Measurements from ENCODE around the gene TCAIM.

Gene TCAIM, protein sequence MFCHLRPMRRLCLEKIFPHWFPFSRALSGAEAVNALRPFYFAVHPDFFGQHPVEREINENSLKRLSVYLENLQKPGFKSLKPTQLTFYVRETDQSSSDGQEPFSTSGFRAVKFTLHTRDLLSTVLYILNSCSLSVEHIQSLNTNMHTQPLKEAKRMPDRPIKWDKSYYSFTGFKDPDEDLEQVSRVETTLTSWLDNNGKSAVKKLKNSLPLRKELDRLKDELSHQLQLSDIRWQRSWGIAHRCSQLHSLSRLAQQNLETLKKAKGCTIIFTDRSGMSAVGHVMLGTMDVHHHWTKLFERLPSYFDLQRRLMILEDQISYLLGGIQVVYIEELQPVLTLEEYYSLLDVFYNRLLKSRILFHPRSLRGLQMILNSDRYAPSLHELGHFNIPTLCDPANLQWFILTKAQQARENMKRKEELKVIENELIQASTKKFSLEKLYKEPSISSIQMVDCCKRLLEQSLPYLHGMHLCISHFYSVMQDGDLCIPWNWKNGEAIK

DNA sequence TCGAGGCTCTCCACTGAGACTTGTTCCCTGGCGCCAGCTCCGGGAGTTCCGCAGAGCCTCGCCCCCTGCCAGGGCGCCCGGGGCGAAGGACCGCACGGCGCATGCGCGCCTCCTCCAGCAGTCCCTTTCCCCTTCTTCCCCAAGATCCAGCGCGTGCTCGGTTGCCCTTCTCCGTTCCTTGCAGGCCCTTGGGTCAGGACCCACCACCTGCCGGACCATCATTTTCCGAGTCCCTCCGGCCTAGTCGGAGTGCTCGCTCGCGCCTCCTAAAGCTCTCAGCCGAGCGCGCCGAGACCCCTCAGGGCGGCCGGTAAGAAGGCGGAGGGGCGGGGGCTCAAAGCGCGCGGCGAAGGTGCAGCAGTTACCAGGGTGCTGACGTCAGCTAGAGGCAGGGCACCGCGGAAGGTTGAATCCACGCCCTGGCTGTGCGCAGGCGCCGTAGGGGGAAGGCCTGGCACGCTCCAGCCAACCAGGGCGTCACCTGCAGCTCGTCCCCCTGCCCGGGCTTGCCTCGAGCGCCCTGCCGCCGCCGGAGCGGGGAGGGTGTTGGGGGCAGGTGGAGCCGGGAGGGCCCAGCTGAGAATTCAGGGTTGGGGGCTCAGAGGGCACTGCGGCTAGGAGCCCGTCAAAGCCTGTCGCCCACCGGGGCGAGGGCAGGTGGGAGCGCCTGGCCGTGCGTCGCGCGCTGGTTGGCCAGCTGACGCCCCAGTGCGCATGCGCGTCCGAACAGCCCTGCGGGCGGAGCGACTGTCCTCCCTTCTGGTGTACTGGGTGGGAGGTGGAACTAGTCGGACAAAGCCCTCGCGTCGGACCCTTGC is at the start of gene TCAIM:
TSS of gene TCAIM (plus strand) at position 757 of the 818 bp plus-strand sequence. CDS start 16,017 bp downstream, outside the sequence.
- DNase-seq: peak; percentile 93 to 97

DNA sequence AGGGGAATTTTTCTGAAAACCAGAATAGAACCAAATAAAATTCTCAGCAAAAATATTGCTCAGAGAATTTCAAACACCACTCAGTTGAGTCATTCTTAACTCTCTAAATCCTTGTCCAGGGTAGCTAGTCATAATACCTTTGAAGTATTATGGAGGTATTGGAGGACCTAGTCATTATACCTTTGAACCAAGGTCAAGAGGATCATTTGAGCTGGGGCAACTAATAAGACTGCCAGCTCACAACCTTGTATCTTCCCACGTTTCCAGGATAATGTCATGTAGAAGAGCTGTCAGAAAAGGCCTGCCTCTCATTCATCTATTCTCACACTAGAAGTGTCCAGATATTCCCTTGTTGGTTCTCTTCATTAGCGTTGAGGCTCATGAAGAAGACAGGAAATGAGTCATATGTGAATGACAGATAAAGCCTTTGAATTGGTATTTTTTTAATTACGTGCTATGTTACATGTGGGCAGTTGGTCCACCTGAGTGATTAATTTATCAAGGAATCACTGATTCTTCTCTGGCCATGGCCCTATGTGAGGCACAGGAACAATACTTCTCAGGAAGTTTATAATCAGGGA is 48.6 kb upstream of the TCAIM start:
- no peak for DNase-seq

DNA sequence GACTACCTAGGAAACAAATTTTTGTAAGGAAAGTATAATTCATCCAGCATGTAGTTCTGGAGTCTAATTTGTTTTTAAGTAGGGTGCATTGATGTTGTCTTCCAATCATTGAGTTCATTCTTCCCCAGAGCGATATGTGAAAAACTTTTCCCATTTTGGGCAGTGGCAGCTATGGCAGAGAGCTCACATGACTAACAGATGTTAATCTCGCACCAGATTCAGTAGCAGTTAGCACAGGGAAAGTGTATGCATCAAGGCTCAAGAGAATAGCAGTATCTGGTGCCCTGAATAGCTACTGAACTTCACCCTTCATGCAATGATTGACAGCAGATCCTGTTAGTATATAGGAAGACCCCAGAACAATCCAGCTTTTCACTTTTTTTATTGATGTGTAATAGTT is 46.3 kb upstream of the TCAIM start:
- no peak for DNase-seq

DNA sequence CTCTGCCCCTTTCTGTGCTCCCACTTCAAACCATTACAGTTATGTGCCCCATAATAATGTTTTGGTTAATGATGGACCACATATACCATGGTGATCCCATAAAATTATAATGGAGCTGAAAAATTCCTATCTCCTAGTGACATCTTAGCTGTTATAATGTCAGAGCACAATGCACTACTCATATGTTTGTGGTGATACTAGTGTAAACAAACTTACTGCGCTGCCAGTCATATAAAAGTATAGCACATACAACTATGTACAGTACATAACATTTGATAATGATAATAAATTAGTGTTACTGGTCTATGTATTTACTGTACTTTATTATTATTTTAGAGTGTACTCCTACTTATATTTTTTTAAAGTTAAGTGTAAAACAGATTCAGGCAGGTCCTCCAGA is 45.6 kb upstream of the TCAIM start:
- DNase-seq: no peak

DNA sequence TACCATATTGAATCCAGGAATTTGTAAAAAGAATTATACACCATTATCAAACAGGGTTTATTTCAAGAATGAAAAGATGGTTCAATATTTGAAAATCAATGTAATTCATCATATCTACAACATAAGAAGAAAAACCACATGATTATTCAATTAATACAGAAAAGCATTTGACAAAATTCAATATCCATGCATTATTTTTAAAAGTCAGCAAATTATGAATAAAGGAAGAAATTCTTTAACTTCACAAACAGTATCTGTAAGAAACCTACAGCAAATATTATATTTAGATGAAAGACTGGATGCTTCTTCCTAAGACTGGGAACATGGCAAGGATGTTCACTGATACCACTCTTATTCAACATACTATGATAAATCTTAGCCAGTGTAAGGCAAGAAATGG is 41.3 kb upstream of the TCAIM start:
- DNase-seq: no peak

DNA sequence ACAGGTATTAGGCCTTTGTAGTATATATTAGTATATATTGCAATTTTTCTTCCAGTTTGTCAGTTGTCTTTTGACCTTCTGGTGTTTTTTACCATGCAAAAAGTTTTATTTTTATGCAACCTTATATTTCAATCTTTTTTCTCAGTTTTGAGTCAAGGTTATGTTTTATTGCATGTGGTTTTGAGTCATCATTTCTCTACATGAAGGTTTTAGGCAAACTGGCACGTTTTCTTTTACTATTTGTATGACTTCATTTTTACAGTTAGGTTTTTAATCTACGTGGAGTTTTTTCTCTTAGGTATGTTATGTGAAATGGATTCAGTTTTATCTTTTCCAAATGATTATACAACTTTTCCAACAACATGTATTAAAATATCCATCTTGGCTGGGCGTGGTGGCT is 36.8 kb upstream of the TCAIM start:
- no peak for DNase-seq

DNA sequence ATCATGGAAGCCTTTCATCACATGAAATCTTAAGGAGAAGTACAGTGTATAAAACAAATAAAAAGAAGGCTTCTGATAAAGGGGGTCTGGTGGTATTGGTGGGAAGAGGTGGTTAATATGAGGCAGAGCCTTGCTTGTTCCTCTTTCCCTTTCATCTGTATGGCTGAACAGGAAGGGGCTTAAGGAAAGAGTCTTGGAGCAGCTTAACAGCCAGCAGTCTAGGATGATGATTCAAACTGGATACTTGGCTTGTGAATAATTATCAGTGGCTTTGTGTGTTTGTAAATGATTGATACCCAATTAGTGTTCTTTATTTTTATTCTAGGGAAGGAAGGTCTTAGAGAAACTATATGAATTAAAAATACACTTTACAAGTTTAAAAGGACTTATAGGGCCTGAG is 29.1 kb upstream of the TCAIM start:
- no peak for DNase-seq

DNA sequence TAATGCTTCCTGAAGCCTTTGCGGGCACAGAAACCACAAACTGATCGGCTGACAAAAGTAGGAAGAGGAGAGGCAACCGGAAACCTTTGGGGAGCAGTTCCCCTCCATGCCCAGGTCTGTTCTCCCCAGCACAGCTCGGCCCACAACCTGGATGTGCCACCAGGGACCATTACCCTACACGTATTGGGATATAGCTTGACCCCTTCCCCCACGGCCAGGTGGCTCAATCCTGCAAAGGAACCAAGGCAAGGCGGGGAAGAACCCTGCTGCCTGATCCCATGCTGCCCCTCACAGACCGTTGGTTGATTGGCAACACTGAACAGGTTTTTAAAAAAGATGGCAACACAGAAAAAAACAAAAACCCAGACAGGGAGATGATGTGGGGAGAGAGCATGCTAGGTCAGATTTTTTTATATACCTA is 19.7 kb upstream of the TCAIM start:
- DNase-seq: peak; percentile 10 to 18

DNA sequence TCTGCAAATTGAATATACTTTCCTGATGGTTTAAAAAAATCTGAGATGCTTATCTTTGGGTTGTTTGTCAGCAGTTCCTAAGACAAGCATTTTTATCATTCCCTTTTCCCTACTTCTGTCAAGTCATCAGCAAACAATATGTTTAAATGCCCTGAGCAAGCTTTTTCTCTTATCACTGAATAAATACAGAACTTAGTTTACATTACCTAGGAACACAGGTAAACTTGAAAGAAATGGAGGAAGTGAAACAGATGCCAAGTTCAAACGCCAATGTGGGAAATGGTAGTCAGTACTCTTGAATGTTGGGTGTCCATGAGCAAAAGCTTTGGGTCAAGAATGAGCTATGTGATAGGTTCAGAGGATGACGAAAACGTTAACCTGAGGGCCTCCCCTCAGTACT is 17.2 kb upstream of the TCAIM start:
- no peak for DNase-seq

DNA sequence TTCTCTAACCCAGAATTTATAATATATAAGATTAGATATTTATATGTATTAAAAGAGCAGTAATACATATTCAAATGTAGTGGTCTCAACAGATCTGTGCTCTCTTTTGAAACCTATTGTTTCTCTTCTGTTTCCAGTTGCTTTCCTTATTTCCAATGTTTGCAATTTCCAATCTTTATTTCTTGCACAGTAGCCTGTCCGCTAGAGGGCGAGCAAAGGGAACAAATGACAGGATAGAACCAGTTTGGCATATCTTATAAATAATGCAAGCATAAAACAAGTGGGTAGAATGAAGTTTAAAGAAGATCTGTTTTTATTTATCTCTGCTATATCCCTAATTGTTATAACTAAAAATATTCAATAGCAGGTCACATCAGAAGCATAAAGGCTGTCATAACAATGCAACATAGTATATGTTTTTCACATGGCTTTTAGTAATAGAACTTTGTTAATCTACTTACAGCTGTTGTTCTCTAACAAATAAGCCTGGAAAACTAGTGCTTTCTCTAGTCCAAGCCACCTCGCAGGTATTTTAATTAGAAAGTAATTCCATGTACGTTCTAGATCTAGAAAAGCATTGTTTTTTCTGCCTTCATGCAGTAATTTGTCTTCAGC is 15.1 kb upstream of the TCAIM start:
- DNase-seq: peak; percentile 40 to 57

DNA sequence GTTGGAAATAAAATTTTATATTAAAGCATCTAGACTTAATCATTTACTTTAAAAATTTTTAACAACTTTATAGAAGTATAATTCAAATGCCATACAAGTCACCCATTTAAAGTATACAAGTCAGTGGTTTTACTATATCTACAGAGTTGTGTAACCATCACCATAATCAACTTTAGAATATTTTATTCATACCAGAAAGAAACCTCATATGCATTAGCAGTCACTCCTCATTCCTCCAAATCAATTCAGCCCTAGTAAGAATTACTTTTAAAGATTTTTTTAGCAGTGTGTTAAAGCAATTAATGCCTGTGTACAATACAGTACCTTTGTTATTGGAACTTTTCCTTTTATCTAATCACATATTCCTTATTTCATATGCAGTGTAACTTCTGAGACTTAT is 14.0 kb upstream of the TCAIM start:
- DNase-seq: no peak

DNA sequence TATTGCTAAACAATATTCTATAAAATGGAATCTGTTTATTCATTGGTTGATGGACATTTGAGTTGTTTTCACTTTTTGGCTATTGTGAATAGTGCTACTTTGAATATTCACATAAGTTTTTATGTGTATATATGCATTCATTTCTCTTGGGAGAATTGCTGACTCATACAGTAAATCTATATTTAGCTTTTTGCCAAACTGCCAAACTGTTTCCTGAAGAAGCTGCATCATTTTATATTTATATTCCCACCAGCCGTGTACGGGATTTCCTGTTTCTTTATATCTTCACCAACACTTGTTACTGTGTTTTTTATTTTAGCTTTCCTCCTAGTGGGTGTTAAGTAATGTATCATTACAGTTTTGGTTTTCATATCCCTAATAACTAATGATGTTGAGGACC is 12.5 kb upstream of the TCAIM start:
- DNase-seq: no peak

DNA sequence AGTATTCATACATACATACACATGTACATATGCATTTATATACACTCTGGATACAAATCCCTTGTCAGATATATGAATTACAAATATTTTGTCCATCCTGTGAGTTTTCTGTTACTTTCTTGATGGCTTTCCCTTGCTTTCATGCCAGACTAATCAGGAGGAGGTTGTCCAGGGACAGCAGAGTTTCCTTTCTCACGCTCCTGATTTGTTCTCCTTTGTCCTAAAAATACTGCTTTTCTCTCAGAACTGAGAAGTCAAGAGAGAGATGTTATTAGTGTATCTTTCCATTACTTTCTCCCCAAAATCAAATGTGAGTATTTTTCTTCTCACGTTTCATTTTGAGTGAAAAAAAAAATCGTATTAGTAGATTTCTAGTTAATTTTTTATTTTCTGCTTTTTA is 12.1 kb upstream of the TCAIM start:
- no peak for DNase-seq

DNA sequence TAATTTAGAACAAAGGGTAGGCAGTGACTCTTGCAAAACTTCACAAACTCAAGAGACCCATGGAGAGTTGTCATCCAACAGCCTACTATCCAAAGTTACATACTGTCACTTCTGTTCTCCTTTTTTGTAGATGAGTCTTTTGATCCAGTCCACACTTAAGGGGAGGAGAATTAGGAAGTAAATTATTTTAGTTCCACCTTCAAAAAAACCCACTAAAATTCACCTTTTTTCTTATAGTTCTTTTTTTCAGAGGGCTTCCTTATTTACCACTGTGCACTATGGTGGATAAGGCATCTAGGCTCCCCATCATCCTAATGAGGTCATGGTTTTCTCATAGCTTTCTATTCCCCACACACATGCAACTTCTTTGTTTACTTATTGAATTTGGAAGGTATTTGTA is 8.6 kb upstream of the TCAIM start:
- no peak for DNase-seq

DNA sequence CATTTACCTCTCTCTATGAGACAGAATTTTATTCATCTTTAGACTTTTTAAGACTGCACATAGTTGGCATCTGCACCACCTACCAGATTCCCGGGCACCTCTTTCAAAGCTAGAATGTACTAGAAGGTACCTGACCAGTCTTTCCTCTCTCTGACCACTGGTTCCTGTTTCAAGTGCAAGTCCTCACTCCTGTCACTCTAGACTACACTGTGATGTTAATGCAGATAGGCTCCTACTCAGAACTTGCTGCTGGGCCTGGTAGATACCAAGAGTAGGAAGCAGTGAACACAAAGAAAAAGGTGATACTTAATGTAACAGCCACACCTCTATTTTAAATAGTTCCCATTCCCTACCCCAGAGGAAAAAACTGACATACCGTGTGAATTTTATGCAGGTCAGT is 8.1 kb upstream of the TCAIM start:
- DNase-seq: no peak

DNA sequence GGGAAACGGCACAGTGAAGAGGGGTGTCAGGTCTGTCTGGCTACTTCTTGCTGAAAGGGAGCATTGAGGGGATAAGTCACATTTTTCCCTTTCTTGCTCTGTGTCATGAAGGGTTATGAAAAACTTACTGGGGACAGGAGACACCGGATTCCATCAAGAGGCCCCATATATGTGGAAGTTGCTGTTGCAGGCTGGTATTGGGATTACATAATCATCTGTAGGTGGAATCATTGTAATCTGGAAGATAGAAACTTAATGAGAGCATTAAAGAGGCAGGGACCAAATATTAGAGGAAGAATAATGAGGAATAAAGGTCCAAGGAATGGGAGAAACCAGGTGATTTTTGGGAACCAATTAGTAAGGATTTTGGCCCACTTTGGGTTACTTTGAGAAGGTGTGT is 4.2 kb upstream of the TCAIM start:
- no peak for DNase-seq

DNA sequence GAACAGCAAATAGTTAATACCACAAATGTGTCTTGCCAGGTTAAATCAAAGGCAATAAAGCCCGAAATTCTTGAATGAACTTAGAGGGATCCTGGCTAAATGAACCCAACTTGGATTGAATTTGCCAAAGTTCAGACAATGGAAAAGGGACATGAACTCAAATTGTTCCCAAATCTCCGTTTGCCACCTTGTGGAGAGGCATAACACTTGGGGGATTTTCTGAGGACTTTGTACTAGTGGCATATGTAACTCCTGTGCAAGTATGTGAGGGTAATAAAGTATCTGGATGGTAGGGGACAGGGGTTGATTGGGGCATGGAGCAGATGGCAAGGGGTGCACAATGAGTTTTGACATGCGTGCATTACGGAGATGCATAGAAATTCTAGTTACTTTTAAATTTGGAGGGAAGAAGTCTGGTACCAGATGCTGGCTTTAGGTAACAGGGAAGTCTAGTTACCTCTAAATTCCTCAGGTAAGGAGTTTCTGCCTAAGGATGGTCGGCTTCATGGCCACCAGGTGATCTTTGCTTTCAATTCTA is 1.2 kb upstream of the TCAIM start:
- DNase-seq: no peak

DNA sequence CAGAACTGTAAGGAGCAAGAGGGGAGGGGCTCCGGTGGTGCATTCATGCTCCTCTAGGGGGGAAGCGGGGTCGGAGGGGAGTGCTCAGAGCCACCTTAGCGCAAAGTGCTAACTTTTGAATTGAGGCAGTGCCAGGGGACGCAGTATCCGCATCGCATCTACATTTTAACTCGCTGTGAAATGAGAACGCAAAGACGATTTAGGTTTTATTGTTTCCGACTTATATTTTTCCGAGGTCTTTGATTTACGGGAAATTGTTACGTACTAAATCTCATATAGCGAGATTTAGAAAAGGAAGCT is 212 bp downstream of the TCAIM start:
- DNase-seq: no peak

DNA sequence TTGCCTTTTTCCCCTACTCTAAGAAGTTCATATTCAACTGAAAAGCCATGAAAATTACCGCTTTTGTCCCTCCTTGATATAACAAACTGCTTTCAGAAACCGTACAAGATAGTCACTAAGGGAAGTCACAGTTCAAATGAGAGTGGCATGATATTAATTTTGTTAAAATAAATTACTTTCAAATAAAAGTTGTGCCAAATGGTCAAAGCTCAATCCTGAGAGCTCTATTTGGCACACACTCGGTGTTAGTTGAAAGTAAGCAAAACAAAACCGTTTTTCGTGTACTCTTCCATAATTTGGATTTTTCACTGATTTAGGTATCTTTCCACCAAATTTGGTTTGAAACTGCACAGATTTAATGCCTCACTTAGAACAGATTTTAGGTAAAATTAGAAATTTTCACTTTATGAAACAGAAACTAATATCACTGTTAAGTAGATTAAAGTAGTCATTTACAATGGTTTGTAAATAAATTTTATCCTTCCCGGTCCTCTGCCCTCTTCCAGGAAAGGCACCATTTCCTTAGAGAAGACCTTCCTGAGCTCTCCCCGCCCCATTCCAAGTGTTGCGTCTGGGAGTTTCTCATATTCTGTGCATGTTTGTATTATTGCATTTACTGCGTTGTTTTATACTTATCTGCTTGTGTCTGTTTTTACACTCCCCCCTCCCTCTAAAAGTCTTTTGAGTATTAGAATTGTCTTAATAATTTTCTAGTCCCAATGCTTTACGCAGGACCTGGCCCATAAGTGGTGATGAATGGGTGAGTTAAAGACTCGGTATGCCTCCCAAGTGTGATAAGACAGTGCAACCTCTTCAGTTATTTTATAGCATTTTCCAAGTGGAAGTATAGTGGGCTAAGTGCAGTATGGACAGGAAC is 853 bp downstream of the TCAIM start:
- DNase-seq: no peak

DNA sequence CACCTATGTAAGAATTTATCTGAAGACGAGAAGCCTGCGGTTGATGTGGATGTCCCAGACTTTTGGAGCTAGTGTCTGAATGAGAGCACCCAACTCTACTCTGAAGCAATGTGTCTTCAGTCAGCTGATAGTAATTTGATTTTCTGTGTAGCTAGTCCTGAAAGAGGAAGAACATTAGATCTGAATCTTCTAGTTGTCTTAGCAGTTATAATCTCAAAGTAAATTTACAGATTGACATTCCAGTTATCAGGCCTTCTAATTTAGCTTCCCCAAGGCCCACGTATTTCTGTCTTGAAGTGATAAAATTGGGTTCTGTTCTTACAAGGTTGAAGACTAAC is 1.5 kb downstream of the TCAIM start:
- no peak for DNase-seq

DNA sequence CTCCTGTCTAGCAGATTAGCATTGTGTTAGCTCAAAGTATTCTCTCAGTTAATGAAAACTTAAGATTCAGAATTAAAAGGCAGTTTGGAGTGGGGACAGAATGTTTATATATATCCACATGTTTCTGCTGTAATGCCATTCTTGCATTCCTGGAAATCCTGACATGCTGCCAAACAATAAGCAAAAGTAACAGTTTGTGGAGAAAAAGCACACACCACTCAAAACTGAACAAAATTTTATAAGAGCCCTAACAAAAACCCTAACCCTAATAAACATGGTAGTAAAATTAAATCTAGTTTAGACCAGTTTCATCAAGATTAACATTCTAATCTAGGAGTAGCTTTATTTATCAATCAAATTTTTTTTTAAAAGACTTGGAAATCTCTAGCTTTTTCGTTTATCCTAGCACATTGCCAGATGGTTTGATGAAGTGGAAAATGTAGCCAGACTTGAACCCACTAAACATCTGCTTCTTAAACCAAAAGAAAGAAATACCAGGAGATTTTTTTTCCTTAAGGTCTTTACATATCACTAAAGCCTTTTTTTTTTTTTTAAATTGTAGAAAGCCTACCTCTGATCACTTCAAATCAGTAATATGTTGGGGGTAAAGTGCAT is 3.7 kb downstream of the TCAIM start:
- no peak for DNase-seq

DNA sequence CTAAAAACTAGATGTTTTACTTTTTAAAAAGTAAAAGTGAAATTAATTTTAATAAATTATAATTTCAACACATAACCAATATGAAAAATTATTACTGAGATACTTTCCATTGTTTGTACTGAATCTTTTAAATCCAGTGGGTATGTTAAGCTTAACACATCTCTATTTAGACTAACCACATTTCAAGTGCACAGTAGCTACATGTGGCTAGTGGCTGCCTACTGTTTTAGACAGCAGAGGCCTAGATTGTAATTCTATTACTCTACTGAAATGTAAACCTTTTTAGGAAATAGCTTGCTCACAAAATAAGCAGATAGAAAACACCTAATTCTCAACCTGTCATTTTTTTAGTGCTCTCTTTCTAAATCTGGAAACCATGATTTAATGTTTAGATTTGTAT is 4.9 kb downstream of the TCAIM start:
- DNase-seq: no peak
